ENCODE measurements around the gene SDSL. TPM values are rescaled to one million over a fixed set of nuclear protein-coding genes. Genes with fewer than 3 reads are reported as not detected.

The SDSL gene
- polyA plus RNA-seq, 1 donor (not counting 4 experiments of a cell fraction or from before 2014, with no cell fraction given) = 1.9 TPM

GRCh38 chr12:113390064-113391043 is 31.8 kb upstream of the SDSL start:
- dilution Hi-C loops (cut with MboI; ENCODE audit: extremely low pct_ligation_motif_present, low sequenced_read_pairs) = no loop called here
- FAIRE-seq = no peak
- no peaks in the 10 kb centered on the region for H3K9me1 ChIP-seq (ENCODE audit: control insufficient read depth, extremely low read depth, insufficient read depth, low read length)
- no peak overlapping the region for H3K4me2 ChIP-seq (ENCODE audit: control insufficient read depth, extremely low read depth, insufficient read depth, low read depth, low read length)
- H4K20me1 ChIP-seq (ENCODE audit: control insufficient read depth, extremely low read depth, insufficient read depth, low read length) = no peaks in the 10 kb centered on the region
- no peak for TF ChIP-seq EZH2 (IDR thresholded peaks at IDR 0.05; ENCODE audit: low read length)
- TF ChIP-seq CTCF (optimal IDR thresholded peaks at IDR 0.05 in 1 of 3, IDR thresholded peaks at IDR 0.05 in 1 of 3, conservative IDR thresholded peaks at IDR 0.05 in 1 of 3; ENCODE audit: extremely low read depth in 1 of 3, insufficient read depth in 2 of 3, low read length in 3 of 3) = no peak
- H3K4me1 ChIP-seq (ENCODE audit: control insufficient read depth, extremely low read depth, insufficient read depth, low read length) = no peaks in the 10 kb centered on the region
- no peak for DNase-seq (ENCODE audit: low read depth, low spot score)
- H3K4me3 ChIP-seq (ENCODE audit: control insufficient read depth in 2 of 3, extremely low read depth in 1 of 3, insufficient read depth in 2 of 3, low read depth in 1 of 3, low read length in 3 of 3) = no peak overlapping the region
- peaks cover 0 to 15% of the 10 kb centered on the region in 2 experiments for H3K36me3 ChIP-seq (ENCODE audit: control insufficient read depth in 2 of 2, extremely low read depth in 1 of 2, insufficient read depth in 2 of 2, low read length in 2 of 2)
- H3K27ac ChIP-seq (ENCODE audit: control insufficient read depth, insufficient read depth, low read length) = no peak overlapping the region
- H3K79me2 ChIP-seq (ENCODE audit: control insufficient read depth, insufficient read depth, low read length) = no peaks in the 10 kb centered on the region
- no peak overlapping the region for H3K9ac ChIP-seq (ENCODE audit: control insufficient read depth, extremely low read depth, insufficient read depth, low read length)
- no peaks in the 10 kb centered on the region for H3K9me3 ChIP-seq (ENCODE audit: control insufficient read depth, low read depth, low read length)
- no peak overlapping the region for H2AFZ ChIP-seq (ENCODE audit: control insufficient read depth, low read length)
- no peaks in the 10 kb centered on the region for H3K27me3 ChIP-seq (ENCODE audit: control insufficient read depth, extremely low read depth, insufficient read depth, low read length)

- peaks cover 0 to 14% of the 10 kb centered on the region in 2 experiments for H3K36me3 ChIP-seq (ENCODE audit: control insufficient read depth in 2 of 2, extremely low read depth in 1 of 2, insufficient read depth in 2 of 2, low read length in 2 of 2)
- DNase-seq (ENCODE audit: low read depth, low spot score) (no peak), FAIRE-seq (no peak)
- no peak overlapping the region for H3K27ac ChIP-seq (ENCODE audit: control insufficient read depth, insufficient read depth, low read length)
- no peaks in the 10 kb centered on the region for H4K20me1 ChIP-seq (ENCODE audit: control insufficient read depth, extremely low read depth, insufficient read depth, low read length)
- H3K9me3 ChIP-seq (ENCODE audit: control insufficient read depth, low read depth, low read length) = no peaks in the 10 kb centered on the region
- no peaks in the 10 kb centered on the region for H3K79me2 ChIP-seq (ENCODE audit: control insufficient read depth, insufficient read depth, low read length)
- dilution Hi-C loops (cut with MboI; ENCODE audit: extremely low pct_ligation_motif_present, low sequenced_read_pairs) = no loop called here
- H3K27me3 ChIP-seq (ENCODE audit: control insufficient read depth, extremely low read depth, insufficient read depth, low read length) = no peaks in the 10 kb centered on the region
- TF ChIP-seq EZH2 (IDR thresholded peaks at IDR 0.05; ENCODE audit: low read length) = no peak
- H3K4me1 ChIP-seq (ENCODE audit: control insufficient read depth, extremely low read depth, insufficient read depth, low read length) = no peaks in the 10 kb centered on the region
- H3K9ac ChIP-seq (ENCODE audit: control insufficient read depth, extremely low read depth, insufficient read depth, low read length) = no peak overlapping the region
- H3K4me3 ChIP-seq (ENCODE audit: control insufficient read depth in 2 of 3, extremely low read depth in 1 of 3, insufficient read depth in 2 of 3, low read depth in 1 of 3, low read length in 3 of 3) = no peak overlapping the region
- no peak overlapping the region for H2AFZ ChIP-seq (ENCODE audit: control insufficient read depth, low read length)
- no peaks in the 10 kb centered on the region for H3K9me1 ChIP-seq (ENCODE audit: control insufficient read depth, extremely low read depth, insufficient read depth, low read length)
- no peak overlapping the region for H3K4me2 ChIP-seq (ENCODE audit: control insufficient read depth, extremely low read depth, insufficient read depth, low read depth, low read length)
Observed at GRCh38 chr12:113391145-113391544, 31.0 kb upstream of the SDSL start.
